Measurements from ENCODE around the gene CDYL2.

CDYL2 gene

GRCh38 chr16:80746231-80746630 lies 58.2 kb downstream of the CDYL2 start:
- no peak for DNase-seq (ENCODE audit: extremely low spot score)
- ChIA-PET POLR2A (no interaction called here), CTCF (no interaction called here)
- no peak for TF ChIP-seq CTCF (IDR thresholded peaks at IDR 0.05; ENCODE audit: control extremely low read depth, extremely low read depth, low read depth, missing control alignments)

GRCh38 chr16:80744856-80745255 lies 59.5 kb downstream of the CDYL2 start:
- POLR2A ChIA-PET, result no interaction called here
- DNase-seq (ENCODE audit: extremely low spot score), result no peak
- CTCF ChIA-PET, result no interaction called here
- TF ChIP-seq CTCF (IDR thresholded peaks at IDR 0.05; ENCODE audit: control extremely low read depth, extremely low read depth, low read depth, missing control alignments), result no peak

- no peak for TF ChIP-seq CTCF (IDR thresholded peaks at IDR 0.05; ENCODE audit: control extremely low read depth, extremely low read depth, low read depth, missing control alignments)
- CTCF ChIA-PET, result interaction anchor here (0.8 to 1.0 kb wide), 2 partner anchors 10 to 23 kb away, joined by 3 read pairs; no protein-coding TSS in a partner anchor
- POLR2A ChIA-PET, result no interaction called here
- no peak for DNase-seq (ENCODE audit: extremely low spot score)
Observed at GRCh38 chr16:80743772-80744171, 60.6 kb downstream of the CDYL2 start.

- DNase-seq (ENCODE audit: extremely low spot score), result no peak
- TF ChIP-seq CTCF (IDR thresholded peaks at IDR 0.05; ENCODE audit: control extremely low read depth, extremely low read depth, low read depth, missing control alignments), result no peak
- POLR2A ChIA-PET, result no interaction called here
Observed at GRCh38 chr16:80743273-80743672, 61.1 kb downstream of the CDYL2 start.

GRCh38 chr16:80742331-80742730 lies 62.1 kb downstream of the CDYL2 start:
- no peak for DNase-seq (ENCODE audit: extremely low spot score)
- ChIA-PET POLR2A (no interaction called here), CTCF (no interaction called here)
- TF ChIP-seq CTCF (IDR thresholded peaks at IDR 0.05; ENCODE audit: control extremely low read depth, extremely low read depth, low read depth, missing control alignments), result no peak

More at GRCh38 chr16:80743273-80743672, 61.1 kb downstream of the CDYL2 start:
- CTCF ChIA-PET, result interaction anchor here (1.0 kb wide), 1 partner anchor 9 kb away, joined by 3 read pairs; no protein-coding TSS in a partner anchor

GRCh38 chr16:80741724-80742123 lies 62.7 kb downstream of the CDYL2 start:
- ChIA-PET CTCF (no interaction called here), POLR2A (no interaction called here)
- no peak for TF ChIP-seq CTCF (IDR thresholded peaks at IDR 0.05; ENCODE audit: control extremely low read depth, extremely low read depth, low read depth, missing control alignments)
- DNase-seq (ENCODE audit: extremely low spot score), result no peak

- ChIA-PET CTCF (interaction anchor here (1.3 to 2.0 kb wide), 2 partner anchors 8 to 212 kb away, joined by 3 to 6 read pairs; no protein-coding TSS in a partner anchor), POLR2A (no interaction called here)
- no peak for DNase-seq (ENCODE audit: extremely low spot score)
- TF ChIP-seq CTCF (IDR thresholded peaks at IDR 0.05; ENCODE audit: control extremely low read depth, extremely low read depth, low read depth, missing control alignments), result no peak
Observed at GRCh38 chr16:80739523-80739922, 64.9 kb downstream of the CDYL2 start.
